VCaP (cell line): ENCODE measurements around the gene KCND2.

Experiments used
- H3K27ac ChIP-seq: fragments of 450-650 bp; 2 replicates; pipeline ENCODE4 v1.5.1; 2017
- CTCF ChIP-seq: fragments of 450-650 bp; conservative IDR thresholded peaks from 2 replicates; pipeline ENCODE4 v1.5.1; 2017; ENCODE audit warnings: mild to moderate bottlenecking, moderate library complexity

The KCND2 gene

DNA sequence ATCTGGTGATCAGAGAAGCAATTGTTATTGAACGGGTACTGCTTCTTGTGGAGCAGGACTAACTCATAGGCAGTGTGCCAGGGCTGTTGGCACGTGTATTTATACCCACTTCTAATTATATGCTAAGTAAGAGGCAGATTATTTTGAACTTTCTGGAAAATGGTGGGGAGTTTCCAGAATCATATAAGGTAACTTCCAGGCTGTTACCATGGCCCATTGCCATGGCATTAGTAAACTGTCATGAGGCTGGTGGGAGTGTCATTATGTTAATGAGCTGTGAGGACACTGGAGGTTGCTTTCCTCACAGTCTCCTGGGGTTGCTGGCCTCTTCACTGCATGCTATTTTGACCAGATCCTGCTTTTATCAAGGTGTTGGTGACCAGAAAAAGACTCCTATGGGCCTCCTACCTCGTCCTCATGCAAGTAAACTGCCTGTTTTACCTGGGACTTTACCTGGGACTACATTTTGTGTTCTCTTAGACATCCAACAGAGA is 122.6 kb downstream of the KCND2 start:
- no peak overlapping the region for H3K27ac ChIP-seq
- TF ChIP-seq CTCF = no peak

- no peak overlapping the region for H3K27ac ChIP-seq
- TF ChIP-seq CTCF = no peak
Measured at GRCh38 chr7:120398284-120399000, 125.5 kb downstream of the KCND2 start.

GRCh38 chr7:120400806-120401455 is 128.0 kb downstream of the KCND2 start:
- H3K27ac ChIP-seq = no peak overlapping the region
- no peak for TF ChIP-seq CTCF

- no peak for TF ChIP-seq CTCF
- no peak overlapping the region for H3K27ac ChIP-seq
Measured at GRCh38 chr7:120402079-120402767, 129.2 kb downstream of the KCND2 start.

DNA sequence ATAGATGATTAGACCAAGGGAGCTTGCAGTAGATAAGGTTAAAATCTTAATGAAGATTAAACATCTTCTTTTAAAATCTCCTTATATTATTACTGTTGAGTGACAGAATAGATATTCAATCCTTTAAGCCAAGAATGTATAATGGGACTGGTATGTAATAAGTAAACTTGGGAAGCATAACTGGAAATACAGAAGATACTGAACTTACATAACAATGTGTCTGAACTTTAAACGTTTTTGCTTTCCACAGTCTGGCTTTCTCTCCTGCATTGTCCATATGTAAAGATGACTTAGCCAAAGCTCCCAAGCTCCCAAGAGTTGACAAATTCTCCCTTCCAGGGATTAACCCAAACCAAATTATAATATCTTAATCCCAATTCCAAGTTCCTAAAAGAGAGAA is 129.8 kb downstream of the KCND2 start:
- H3K27ac ChIP-seq = no peak overlapping the region
- TF ChIP-seq CTCF = no peak

- H3K27ac ChIP-seq = no peak overlapping the region
- TF ChIP-seq CTCF = no peak
Measured at GRCh38 chr7:120404042-120404441, 131.1 kb downstream of the KCND2 start.

DNA sequence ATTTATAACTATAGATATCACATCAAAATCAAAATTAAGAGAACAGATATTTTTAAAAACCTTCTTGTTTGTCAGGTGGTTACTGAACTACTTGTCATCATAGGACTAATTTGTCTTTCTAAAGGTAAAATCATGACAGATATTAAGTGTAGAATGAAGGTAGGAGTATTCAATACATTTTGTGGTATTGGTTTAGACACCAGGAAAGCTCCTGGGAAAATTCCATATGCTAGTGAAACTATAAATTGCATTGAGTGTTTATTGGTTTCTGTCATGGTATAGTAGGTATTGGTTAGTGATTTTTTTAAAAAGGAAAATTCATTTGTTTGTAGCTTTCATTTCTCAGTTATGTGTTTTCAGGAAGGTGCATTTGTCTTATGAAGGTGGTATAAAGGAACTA is 132.7 kb downstream of the KCND2 start:
- H3K27ac ChIP-seq = no peak overlapping the region
- TF ChIP-seq CTCF = no peak
